Lung microvascular endothelial cell (primary cell): ENCODE results near the gene DPYD. TPM values are rescaled to one million over a fixed set of nuclear protein-coding genes. Genes with fewer than 3 reads are reported as not detected.
A peak's percentile ranks its signal among the peaks of the same experiment; 100 is the strongest.

Source experiments
- DNase-seq, 2 donors: peaks; one replicate each; pipeline versions ENCODE4 v3.0.0 to v3.0.0-alpha.2; 2010; ENCODE audit warnings: low read depth in 2 of 2
- total RNA-seq: library from RNA; depleted of rRNA; stranded (reverse); fragments of >200 nt; gene quantifications from 2 replicates; pipeline ENCODE4 v1.2.1, GENCODE V29; 2014

The DPYD gene
- total RNA-seq, 1 donor from 2014 or later: 15.9 TPM

- DNase-seq: no peak
Measured at GRCh38 chr1:97053268-97053667, 867.6 kb downstream of the DPYD start.

DNA sequence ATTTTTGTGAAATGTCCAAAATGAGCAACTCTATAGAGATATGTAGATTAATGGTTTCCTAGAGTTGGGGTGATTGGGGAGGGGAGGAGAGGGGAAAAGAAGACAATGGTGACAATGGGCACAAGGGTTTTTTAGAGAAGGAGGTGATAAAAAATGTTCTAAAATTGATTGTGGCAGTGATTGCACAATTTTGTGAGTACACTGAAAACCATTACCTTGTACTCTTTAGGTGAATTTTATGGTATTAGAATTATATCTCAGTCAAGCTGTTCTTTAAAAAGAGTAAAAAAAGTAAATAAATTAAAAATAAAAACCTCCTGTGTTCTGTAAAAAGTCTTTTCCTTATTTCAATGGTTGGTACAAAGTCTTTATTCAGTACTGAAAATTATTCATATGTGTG, 869.0 kb downstream of the DPYD start:
- DNase-seq: no peak

DNA sequence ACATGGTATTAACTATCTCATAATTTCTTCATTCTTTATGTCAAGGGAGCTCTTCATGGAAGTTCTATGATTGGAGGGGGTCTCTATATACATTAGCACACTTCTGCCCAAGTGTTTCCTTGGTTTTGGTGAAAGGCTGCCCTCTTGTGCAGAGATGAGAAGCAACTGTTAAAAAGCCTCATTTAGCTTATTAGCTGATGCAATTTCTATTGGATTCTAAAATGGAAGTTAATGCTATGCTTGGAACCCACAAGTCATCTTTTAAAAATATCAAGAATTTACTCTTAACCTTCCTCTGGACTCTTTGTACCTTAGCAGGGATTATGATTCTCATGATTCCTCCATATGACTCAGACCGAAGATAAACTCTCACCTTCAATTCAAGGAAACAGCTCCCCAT, 870.3 kb downstream of the DPYD start:
- DNase-seq: peak; percentile 55 to 62

DNA sequence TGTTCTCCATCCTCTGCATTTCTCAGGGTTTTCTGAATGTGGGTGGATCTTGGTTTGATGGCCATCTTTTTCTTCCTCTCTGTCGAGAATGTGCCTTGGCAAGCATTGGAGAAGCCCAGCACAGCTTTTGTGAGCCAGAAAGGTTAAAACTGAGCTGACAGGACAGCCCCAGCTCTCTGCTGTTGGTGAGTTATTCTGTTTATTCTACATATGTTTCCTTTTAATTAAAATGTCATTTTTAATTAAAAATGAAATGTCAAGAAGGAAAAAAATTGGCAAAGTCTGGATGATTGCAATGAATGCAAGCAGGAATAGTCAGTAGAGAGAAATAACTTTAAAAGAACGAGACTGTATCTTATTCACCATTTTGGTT, 873.4 kb downstream of the DPYD start:
- no peak for DNase-seq

DNA sequence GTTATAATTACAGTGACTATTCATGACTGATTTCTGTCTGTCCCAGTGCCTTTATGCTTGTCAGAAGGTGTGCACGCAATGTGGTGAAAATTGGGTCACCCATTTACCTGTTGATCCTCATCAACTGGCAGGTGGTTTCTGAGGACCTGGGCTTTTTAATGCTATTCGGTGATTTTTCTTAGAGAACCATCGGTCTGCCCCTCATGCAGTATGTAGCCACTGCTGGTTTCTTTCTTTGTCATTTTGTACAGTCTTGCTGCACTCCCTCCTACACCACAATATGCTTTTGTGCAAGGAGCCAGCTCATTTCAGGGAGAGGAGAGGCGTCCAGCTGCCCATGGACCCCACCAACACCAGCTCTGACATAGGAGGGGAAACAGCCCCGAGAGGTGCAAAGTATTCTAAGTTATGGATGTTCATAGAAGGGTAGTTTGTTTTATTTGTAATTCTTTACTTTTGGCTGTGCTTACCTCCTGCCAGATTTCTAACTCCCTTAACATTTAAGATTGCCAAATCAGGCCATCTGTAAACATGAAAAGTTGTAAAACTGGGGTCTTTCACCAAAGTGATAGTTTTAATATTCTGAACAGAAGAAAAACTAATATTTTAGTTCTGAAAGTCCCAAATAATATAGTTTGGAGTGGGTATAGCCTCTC, 873.9 kb downstream of the DPYD start:
- DNase-seq: no peak

GRCh38 chr1:97044159-97044760, 876.6 kb downstream of the DPYD start:
- DNase-seq: no peak

- peak in 1 of 2 donors; percentile 5 for DNase-seq
Measured at GRCh38 chr1:97042551-97042950, 878.3 kb downstream of the DPYD start.

GRCh38 chr1:97041026-97041425, 879.8 kb downstream of the DPYD start:
- DNase-seq: no peak

GRCh38 chr1:97038410-97038809, 882.4 kb downstream of the DPYD start:
- DNase-seq: no peak

DNA sequence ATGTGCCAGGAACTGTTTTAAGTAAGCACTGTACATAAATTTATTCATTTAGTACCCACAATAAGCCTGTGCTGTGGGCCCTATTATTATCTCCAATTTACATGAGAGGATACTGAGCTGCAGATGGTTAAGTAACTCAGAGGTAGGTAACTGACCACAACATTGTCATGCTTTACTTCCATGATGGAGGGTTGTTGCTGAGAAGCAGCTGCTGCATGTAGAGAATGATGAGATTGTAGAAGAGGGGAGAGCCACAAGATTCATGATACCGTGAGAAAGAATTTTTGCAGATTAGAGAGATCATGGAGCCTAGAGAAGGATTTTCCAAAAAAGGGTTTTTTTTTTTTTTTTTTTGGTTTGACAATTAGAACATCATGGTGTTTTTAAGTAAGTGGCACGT, 886.2 kb downstream of the DPYD start:
- no peak for DNase-seq

DNA sequence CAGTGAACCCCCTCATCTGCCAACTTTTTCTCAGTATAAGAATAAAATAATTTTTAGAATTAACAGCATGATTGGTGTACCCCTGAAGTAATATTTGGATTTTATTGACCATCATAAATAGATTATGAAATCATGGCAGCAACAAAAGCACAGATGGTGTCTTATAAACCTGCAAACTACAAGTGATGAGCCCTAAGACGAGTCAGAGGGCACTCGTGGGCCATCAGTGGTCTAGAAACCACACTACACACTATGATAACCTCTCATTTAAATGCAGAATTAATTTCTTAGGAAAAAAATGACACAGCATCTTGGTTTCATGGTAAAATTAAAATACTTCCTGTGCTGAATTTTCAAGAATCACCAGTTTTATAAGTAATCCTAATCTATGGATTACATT, 886.9 kb downstream of the DPYD start:
- DNase-seq: no peak
